K562 treated with DMSO at 1 percent for 12 hours (cell line): ENCODE results near the gene CCL8. TPM values are rescaled to one million over a fixed set of nuclear protein-coding genes. Genes with fewer than 3 reads are reported as not detected.

Source experiments
- total RNA-seq: library from RNA; unstranded; fragments of 300-600 nt; gene quantifications from 2 replicates; pipeline ENCODE4 v1.2.3, GENCODE V29; 2022; ENCODE audit not compliant: insufficient read depth

Gene CCL8
- 1.00 TPM in 1 of 2 replicates, not detected in the other for total RNA-seq

GRCh38 chr17:34319039-34319483 lies at the start of gene CCL8:
Gene CCL8, plus strand, starts transcription at chr17:34319435. Its CDS starts 67 bp downstream, at chr17:34319502.

GRCh38 chr17:34269969-34270368 lies 49.3 kb upstream of the CCL8 start, which contains the start of gene CCL7:
Gene CCL7, plus strand, starts transcription at chr17:34270221. Its CDS starts 70 bp downstream, at chr17:34270291.

GRCh38 chr17:34285286-34285792 lies 33.9 kb upstream of the CCL8 start, which contains the start of gene CCL11:
Gene CCL11, plus strand, starts transcription at chr17:34285742. Its CDS starts 67 bp downstream, at chr17:34285809.

GRCh38 chr17:34356194-34356593 lies 37.0 kb downstream of the CCL8 start, which contains the start of gene CCL13:
Gene CCL13, plus strand, starts transcription at chr17:34356480. Its CDS starts 47 bp downstream, at chr17:34356527.

GRCh38 chr17:34363183-34363661 lies 44.0 kb downstream of the CCL8 start, which contains the start of gene CCL1:
Gene CCL1, minus strand, starts transcription at chr17:34363233. Its CDS starts 72 bp downstream, at chr17:34363161.

Other genes with a start within 250 kb of the CCL8 start
- gene CCL2, start 64.2 kb upstream of the CCL8 start, total RNA-seq: 5.5 TPM in 1 of 2 replicates, not detected in the other
- not detected in 2 replicates for gene CCL7, start 49.2 kb upstream of the CCL8 start, total RNA-seq
- gene CCL11, start 33.7 kb upstream of the CCL8 start, total RNA-seq: not detected in 2 replicates
- not detected in 2 replicates for gene CCL13, start 37.0 kb downstream of the CCL8 start, total RNA-seq
- gene CCL1, start 43.8 kb downstream of the CCL8 start, total RNA-seq: not detected in 2 replicates